ENCODE measurements around the gene FCN3. TPM values are rescaled to one million over a fixed set of nuclear protein-coding genes. Genes with fewer than 3 reads are reported as not detected.
A peak's percentile ranks its signal among the peaks of the same experiment; 100 is the strongest.

Gene FCN3
- total and polyA plus RNA-seq, 2 experiments from 2014 or later: 0.81 to 3.6 TPM

DNA sequence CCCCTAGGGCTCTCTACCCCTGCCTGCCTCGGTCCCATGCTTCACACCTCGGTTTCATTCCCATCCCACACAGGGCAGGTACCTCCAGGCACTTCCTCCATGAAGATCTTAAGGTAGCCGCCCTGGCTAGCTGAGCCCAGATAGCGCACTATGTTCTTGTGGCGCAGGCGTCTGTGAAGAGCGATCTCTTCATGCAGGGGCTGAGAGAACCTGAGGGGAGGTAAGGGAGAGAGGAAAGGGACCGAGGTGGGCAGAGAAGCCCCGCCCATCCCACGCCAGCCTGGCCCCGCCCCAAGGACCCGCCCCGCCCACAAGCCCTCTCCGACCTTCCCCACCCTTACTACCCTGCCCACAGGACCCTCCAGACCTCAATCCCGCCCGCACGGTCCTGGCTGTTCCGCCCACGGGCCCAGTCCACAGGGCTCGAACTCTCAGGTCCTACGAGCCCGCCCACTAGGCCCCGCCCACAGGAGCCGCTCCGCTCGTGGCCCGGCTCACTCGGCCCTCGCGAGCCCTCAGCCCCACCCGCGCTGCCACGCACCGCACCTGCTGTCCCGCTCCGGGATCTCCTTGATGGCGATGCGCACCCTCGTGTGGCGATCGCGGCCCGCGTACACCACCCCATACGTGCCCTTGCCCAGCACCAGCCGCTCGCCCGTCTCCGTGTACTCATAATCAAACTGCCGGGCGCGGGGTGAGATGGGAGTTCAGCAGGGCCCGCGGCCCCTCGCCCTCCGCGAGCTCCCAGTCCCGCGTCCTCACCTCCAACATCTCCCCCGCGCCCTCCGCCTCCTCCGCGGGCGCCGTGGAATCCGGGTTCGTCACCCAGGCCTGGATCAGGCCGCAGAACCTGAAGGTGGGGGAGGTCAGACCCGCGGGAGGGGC lies 14.2 kb downstream of the FCN3 start:
- Histone ChIP-seq H3K36me3 (no peaks in the 10 kb centered on the region), H3K27me3 (peaks cover 31% of the 10 kb centered on the region), H3K9me3 (ENCODE audit: low read depth) (no peaks in the 10 kb centered on the region), H3K4me3 (peak overlapping the region; percentile 33), H3K4me1 (ENCODE audit: low read depth) (peaks cover 4% of the 10 kb centered on the region), H3K27ac (no peak overlapping the region)
- DNase-seq (ENCODE audit: low read depth in 1 of 2, low spot score in 1 of 2): peak in 1 of 2 donors; percentile 47
- TF ChIP-seq, protein P1, sequence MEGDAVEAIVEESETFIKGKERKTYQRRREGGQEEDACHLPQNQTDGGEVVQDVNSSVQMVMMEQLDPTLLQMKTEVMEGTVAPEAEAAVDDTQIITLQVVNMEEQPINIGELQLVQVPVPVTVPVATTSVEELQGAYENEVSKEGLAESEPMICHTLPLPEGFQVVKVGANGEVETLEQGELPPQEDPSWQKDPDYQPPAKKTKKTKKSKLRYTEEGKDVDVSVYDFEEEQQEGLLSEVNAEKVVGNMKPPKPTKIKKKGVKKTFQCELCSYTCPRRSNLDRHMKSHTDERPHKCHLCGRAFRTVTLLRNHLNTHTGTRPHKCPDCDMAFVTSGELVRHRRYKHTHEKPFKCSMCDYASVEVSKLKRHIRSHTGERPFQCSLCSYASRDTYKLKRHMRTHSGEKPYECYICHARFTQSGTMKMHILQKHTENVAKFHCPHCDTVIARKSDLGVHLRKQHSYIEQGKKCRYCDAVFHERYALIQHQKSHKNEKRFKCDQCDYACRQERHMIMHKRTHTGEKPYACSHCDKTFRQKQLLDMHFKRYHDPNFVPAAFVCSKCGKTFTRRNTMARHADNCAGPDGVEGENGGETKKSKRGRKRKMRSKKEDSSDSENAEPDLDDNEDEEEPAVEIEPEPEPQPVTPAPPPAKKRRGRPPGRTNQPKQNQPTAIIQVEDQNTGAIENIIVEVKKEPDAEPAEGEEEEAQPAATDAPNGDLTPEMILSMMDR (IDR thresholded peaks at IDR 0.05; ENCODE audit: low read depth, low read length): no peak

DNA sequence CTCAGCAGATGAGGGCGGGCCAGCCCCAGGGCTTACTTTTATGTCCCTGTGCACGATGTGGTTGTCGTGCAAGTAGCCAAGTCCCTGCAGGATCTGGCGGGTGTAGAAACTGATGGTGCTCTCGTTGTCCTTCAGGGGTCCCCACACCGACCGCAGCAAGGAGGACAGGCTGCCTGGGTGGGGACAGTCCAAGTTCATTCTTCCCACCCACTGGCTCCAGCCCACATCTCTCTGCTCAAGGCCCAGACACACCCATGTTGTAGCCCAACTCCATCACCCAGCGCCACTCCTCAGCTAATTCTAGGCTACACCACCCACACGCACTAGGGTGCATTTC lies 14.8 kb downstream of the FCN3 start:
- TF ChIP-seq, protein P1 (IDR thresholded peaks at IDR 0.05; ENCODE audit: low read depth, low read length): no peak
- Histone ChIP-seq H3K9me3 (ENCODE audit: low read depth) (no peaks in the 10 kb centered on the region), H3K4me3 (peak overlapping the region; percentile 33), H3K27me3 (peaks cover 31% of the 10 kb centered on the region), H3K36me3 (no peaks in the 10 kb centered on the region), H3K4me1 (ENCODE audit: low read depth) (peaks cover 4% of the 10 kb centered on the region), H3K27ac (no peak overlapping the region)
- no peak for DNase-seq (ENCODE audit: low read depth in 1 of 2, low spot score in 1 of 2)

DNA sequence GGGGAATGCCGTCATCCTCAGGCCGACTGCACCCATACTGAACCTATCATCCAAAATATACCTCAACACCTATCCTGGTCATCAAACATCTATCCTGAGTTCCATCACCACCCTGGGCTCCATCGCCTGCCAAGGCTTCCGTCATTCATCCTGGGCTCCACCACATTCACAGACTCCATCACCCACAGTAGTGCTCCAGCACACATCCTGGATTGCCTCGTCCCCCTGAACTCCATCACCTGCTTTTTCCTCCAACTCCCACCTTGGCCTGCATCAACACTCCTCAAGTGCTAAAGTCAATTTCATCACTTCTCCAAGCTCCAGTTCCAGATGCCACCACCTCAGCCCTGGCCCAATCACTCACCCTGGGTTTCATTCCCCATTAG lies 15.7 kb downstream of the FCN3 start:
- H3K4me1 ChIP-seq (ENCODE audit: low read depth): peaks cover 4% of the 10 kb centered on the region
- H3K9me3 ChIP-seq (ENCODE audit: low read depth): no peaks in the 10 kb centered on the region
- peaks cover 31% of the 10 kb centered on the region for H3K27me3 ChIP-seq

DNA sequence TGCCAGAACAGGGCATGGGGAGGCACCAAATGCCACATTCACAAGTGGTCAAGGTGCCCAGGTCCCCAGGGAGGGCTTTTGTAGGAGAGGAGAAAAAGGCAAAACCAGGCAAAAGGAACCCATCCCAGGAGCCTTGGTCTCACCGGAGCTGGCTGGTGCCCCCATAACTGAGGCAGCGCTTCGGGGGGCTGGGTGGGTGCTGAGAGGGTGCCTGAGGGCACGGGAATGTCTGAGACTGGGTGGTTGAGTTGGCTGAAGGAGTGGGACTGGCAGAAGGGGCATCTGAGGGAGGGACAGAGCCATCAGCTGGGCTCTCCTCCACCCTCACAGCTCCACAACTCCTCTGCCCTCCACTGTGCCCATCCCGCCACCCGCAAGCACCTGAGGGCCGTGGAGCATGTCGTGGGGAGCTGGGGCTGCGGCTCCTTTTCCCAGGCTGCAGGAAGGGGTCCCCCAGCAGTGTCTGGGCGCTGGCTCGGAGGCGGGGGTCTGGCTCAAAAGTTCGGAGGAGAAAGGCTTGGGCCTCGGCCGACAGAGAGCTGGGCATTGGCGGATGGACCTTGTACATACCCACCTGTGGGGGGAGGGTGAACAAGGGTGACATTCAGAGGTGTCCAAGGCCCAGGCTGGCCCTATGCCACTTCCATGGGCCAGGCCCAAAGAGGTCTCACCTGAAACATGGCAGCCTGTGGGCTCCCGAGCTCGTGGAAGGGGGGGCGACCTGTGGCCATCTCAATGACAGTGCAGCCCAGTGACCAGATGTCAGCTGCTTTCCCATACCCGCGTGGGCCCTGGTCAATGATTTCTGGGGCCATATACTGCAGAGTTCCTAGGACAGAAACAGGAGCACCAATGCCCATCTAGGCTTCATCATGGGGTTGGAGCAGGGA lies 16.3 kb downstream of the FCN3 start:
- no peaks in the 10 kb centered on the region for H3K9me3 ChIP-seq (ENCODE audit: low read depth)
- TF ChIP-seq, protein P1 (IDR thresholded peaks at IDR 0.05; ENCODE audit: low read depth, low read length): no peak
- no peak for DNase-seq (ENCODE audit: low read depth in 1 of 2, low spot score in 1 of 2)
- peaks cover 4% of the 10 kb centered on the region for H3K4me1 ChIP-seq (ENCODE audit: low read depth)
- peaks cover 31% of the 10 kb centered on the region for H3K27me3 ChIP-seq
- no peak overlapping the region for H3K27ac ChIP-seq
- H3K36me3 ChIP-seq: no peaks in the 10 kb centered on the region
- H3K4me3 ChIP-seq: no peak overlapping the region

More for the DNA sequence above, 15.7 kb downstream of the FCN3 start:
- Histone ChIP-seq H3K4me3 (no peak overlapping the region), H3K36me3 (no peaks in the 10 kb centered on the region), H3K27ac (no peak overlapping the region)
- DNase-seq (ENCODE audit: low read depth in 1 of 2, low spot score in 1 of 2): no peak
- TF ChIP-seq, protein P1 (IDR thresholded peaks at IDR 0.05; ENCODE audit: low read depth, low read length): no peak

DNA sequence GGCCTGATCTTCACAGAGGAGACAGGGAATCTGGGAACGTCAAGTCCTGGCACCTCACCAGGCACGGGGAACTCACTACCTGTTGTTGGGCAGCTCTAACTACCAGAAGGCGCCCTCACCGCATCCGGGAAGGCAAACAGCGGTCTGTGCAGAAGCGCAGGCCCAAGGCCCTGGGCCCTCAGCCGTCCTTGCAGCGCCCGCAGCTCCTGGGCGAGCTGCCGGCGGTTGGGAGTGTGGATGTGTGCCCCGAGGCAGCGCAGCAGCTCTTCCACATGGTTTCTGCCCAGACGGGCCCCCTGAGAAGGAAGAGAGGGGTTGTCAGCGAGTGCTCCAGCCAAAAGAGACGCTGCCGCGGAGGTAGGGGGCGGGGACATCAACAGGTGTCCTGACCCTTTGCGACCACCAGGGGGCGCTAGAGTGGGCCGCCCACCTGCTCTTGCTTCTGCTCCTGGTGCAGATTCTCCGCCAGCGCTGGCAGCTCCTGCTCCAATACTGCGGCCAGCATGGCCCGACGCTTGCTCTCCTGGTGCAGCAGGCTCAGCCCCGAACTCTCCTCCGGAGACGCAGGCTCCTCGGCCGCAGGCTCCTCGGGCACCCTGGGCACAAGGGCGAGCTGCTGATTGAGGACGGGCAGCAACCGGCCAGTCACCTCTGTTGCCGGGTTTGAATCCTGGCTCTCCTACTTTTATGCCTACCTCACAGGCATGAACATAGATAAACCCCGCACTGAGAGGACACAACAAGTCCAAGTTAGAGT lies 17.2 kb downstream of the FCN3 start:
- peak; percentile 66 to 78 for DNase-seq (ENCODE audit: low read depth in 1 of 2, low spot score in 1 of 2)

More for the DNA sequence above, 17.2 kb downstream of the FCN3 start:
- Histone ChIP-seq H3K4me3 (no peak overlapping the region), H3K9me3 (ENCODE audit: low read depth) (no peaks in the 10 kb centered on the region), H3K4me1 (ENCODE audit: low read depth) (peaks cover 4% of the 10 kb centered on the region), H3K27me3 (peaks cover 31% of the 10 kb centered on the region), H3K27ac (no peak overlapping the region), H3K36me3 (no peaks in the 10 kb centered on the region)
- TF ChIP-seq, protein P1 (IDR thresholded peaks at IDR 0.05; ENCODE audit: low read depth, low read length): peak; percentile 84

Data from cardiac muscle cell (in vitro differentiated cells and primary cell).